Neuronal stem cell (in vitro differentiated cells): Measurements from ENCODE around the gene PTPRT.
A peak's percentile ranks its signal among the peaks of the same experiment; 100 is the strongest.
"Not testable (repeated sequence)": the region's sequence is repeated elsewhere in the genome, so short reads cannot be mapped to it uniquely, and the experiment has no call there.

ENCODE experiments used
- DNase-seq: peaks from one replicate; pipeline ENCODE4 v3.0.0-alpha.2; 2013; ENCODE audit warnings: low spot score
- H2AFZ ChIP-seq: one replicate; pipeline ENCODE4 v1.6.1; 2013; ENCODE audit warnings: mild to moderate bottlenecking, low read length, inconsistent platforms
- H2AK5ac ChIP-seq: 2 replicates; pipeline ENCODE4 v1.6.1; 2013; ENCODE audit warnings: low read depth, mild to moderate bottlenecking, inconsistent platforms, low read length, moderate library complexity, mixed read lengths
- H2BK120ac ChIP-seq: 2 replicates; pipeline ENCODE4 v1.6.1; 2013; ENCODE audit warnings: low read depth, mild to moderate bottlenecking, inconsistent platforms, low read length, moderate library complexity, mixed read lengths
- H2BK12ac ChIP-seq: one replicate; pipeline ENCODE4 v1.6.1; 2013; ENCODE audit warnings: low read length, inconsistent platforms
- H2BK15ac ChIP-seq: 2 replicates; pipeline ENCODE4 v1.6.1; 2013; ENCODE audit warnings: mild to moderate bottlenecking, low read length, inconsistent platforms, mixed read lengths
- H2BK5ac ChIP-seq: one replicate; pipeline ENCODE4 v1.6.1; 2013; ENCODE audit warnings: inconsistent platforms, mild to moderate bottlenecking, low read length, moderate library complexity
- H3K14ac ChIP-seq: one replicate; pipeline ENCODE4 v1.6.1; 2013; ENCODE audit warnings: low read length, inconsistent platforms
- H3K18ac ChIP-seq: 2 replicates; pipeline ENCODE4 v1.6.1; 2013; ENCODE audit warnings: low read length, inconsistent platforms
- H3K23ac ChIP-seq: 2 replicates; pipeline ENCODE4 v1.6.1; 2013; ENCODE audit warnings: low read depth, mild to moderate bottlenecking, mixed read lengths, low read length, inconsistent platforms; ENCODE audit not compliant: poor library complexity
- H3K27ac ChIP-seq: replicated peaks from 3 replicates; pipeline ENCODE4 v1.5.1; 2013; ENCODE audit warnings: low read length, inconsistent platforms
- H3K27me3 ChIP-seq, 3 experiments: 2 replicates each; pipeline ENCODE4 v1.6.1; 2013; ENCODE audit warnings: low read length in 3 of 3, mild to moderate bottlenecking in 2 of 3, inconsistent platforms in 1 of 3, low read depth in 1 of 3, mixed read lengths in 1 of 3, moderate library complexity in 1 of 3; ENCODE audit not compliant: control insufficient read depth in 3 of 3, insufficient read depth in 3 of 3
- H3K36me3 ChIP-seq, 2 donors: replicated peaks in 1 of 2; 2 replicates each; pipeline ENCODE4 v1.6.1; 2013; ENCODE audit warnings: low read length in 2 of 2; ENCODE audit not compliant: control insufficient read depth in 2 of 2, insufficient read depth in 2 of 2
- H3K4ac ChIP-seq: 2 replicates; pipeline ENCODE4 v1.6.1; 2013; ENCODE audit warnings: inconsistent platforms, mild to moderate bottlenecking, low read length, moderate library complexity
- H3K4me1 ChIP-seq, 2 donors: 1 replicate in 1 of 2; 2 replicates in 1 of 2; pipeline ENCODE4 v1.6.1; 2013; ENCODE audit warnings: low read length in 2 of 2, low read depth in 1 of 2; ENCODE audit not compliant: control insufficient read depth in 2 of 2, insufficient read depth in 1 of 2
- H3K4me2 ChIP-seq: one replicate; pipeline ENCODE4 v1.6.1; 2013; ENCODE audit warnings: mild to moderate bottlenecking, low read length, inconsistent platforms; ENCODE audit not compliant: insufficient read depth, poor library complexity, severe bottlenecking
- H3K4me3 ChIP-seq, 2 donors: 2 replicates each; pipeline ENCODE4 v1.5.1; 2013; ENCODE audit warnings: low read length in 2 of 2, mild to moderate bottlenecking in 2 of 2, inconsistent platforms in 1 of 2, moderate library complexity in 1 of 2
- H3K79me1 ChIP-seq: one replicate; pipeline ENCODE4 v1.6.1; 2013; ENCODE audit warnings: low read depth, mild to moderate bottlenecking, inconsistent platforms, low read length, moderate library complexity
- H3K9ac ChIP-seq: one replicate; pipeline ENCODE4 v1.6.1; 2013; ENCODE audit warnings: mild to moderate bottlenecking, low read depth, low read length, inconsistent platforms; ENCODE audit not compliant: poor library complexity
- H3K9me3 ChIP-seq, 2 donors: replicated peaks in 1 of 2; 2 replicates each; pipeline versions ENCODE3 to v1.6.1; 2013; ENCODE audit warnings: low read length in 2 of 2, mild to moderate bottlenecking in 2 of 2, inconsistent platforms in 1 of 2, low read depth in 1 of 2, mixed read lengths in 1 of 2, moderate library complexity in 1 of 2; ENCODE audit not compliant: control insufficient read depth in 2 of 2, insufficient read depth in 1 of 2
- H4K8ac ChIP-seq: one replicate; pipeline ENCODE4 v1.6.1; 2013; ENCODE audit warnings: low read depth, mild to moderate bottlenecking, inconsistent platforms, low read length, moderate library complexity
- H4K91ac ChIP-seq: one replicate; pipeline ENCODE4 v1.6.1; 2013; ENCODE audit warnings: low read length, low read depth, mild to moderate bottlenecking, inconsistent platforms; ENCODE audit not compliant: poor library complexity
- WGBS, 2 donors: extraction: QIAGEN DNeasy Blood & Tissue Kit; methylation state at CpG; one replicate each; pipeline ENCODE4 v1.1.7; 2013; ENCODE audit warnings: missing lambda C conversion rate in 2 of 2, mixed read lengths in 1 of 2; ENCODE audit not compliant: insufficient read length in 2 of 2, insufficient replicate concordance in 1 of 2; ENCODE audit errors: extremely low coverage in 2 of 2; 5-methylcytosine and 5-hydroxymethylcytosine counted together

PTPRT gene

GRCh38 chr20:42206557-42206956, 983.1 kb downstream of the PTPRT start:
- H3K36me3 ChIP-seq, H3K23ac ChIP-seq, H3K14ac ChIP-seq, H3K27me3 ChIP-seq, H2BK12ac ChIP-seq, H2BK120ac ChIP-seq, H2AFZ ChIP-seq, H3K27ac ChIP-seq, H2BK15ac ChIP-seq, H3K18ac ChIP-seq, H2BK5ac ChIP-seq, H4K8ac ChIP-seq, H3K4ac ChIP-seq, H3K9ac ChIP-seq, H3K9me3 ChIP-seq, H3K4me3 ChIP-seq, H3K4me1 ChIP-seq, H2AK5ac ChIP-seq, H3K79me1 ChIP-seq, H4K91ac ChIP-seq, DNase-seq, H3K4me2 ChIP-seq: not testable (repeated sequence)
- no CpG with 5 or more reads among the region's 15 CpGs for WGBS, 2 donors

GRCh38 chr20:42204109-42204660, 985.5 kb downstream of the PTPRT start:
- Histone ChIP-seq H4K8ac (no peak overlapping the region), H3K23ac (no peak overlapping the region), H3K27ac (no peak overlapping the region), H2AK5ac (no peak overlapping the region), H2AFZ (no peak overlapping the region), H3K9me3 (no peaks in the 10 kb centered on the region), H2BK120ac (no peak overlapping the region), H3K4ac (no peak overlapping the region), H3K4me1 (no peaks in the 10 kb centered on the region), H2BK15ac (no peak overlapping the region), H4K91ac (no peak overlapping the region), H3K27me3 (no peaks in the 10 kb centered on the region), H3K14ac (no peak overlapping the region), H3K9ac (no peak overlapping the region), H3K4me3 (no peak overlapping the region), H3K4me2 (no peak overlapping the region), H2BK12ac (no peak overlapping the region), H3K36me3 (no peaks in the 10 kb centered on the region), H3K79me1 (no peaks in the 10 kb centered on the region), H3K18ac (no peak overlapping the region), H2BK5ac (no peak overlapping the region)
- WGBS, 2 donors, result no CpG with 5 or more reads among the region's 9 CpGs
- peak; percentile 20 for DNase-seq

- Histone ChIP-seq H2BK15ac (no peak overlapping the region), H3K4me3 (no peak overlapping the region), H2BK120ac (no peak overlapping the region), H3K79me1 (no peaks in the 10 kb centered on the region), H2AFZ (no peak overlapping the region), H3K9ac (no peak overlapping the region), H3K9me3 (no peaks in the 10 kb centered on the region), H4K91ac (no peak overlapping the region), H3K27ac (no peak overlapping the region), H3K27me3 (no peaks in the 10 kb centered on the region), H2AK5ac (no peak overlapping the region), H3K18ac (no peak overlapping the region), H2BK5ac (no peak overlapping the region), H3K4me1 (no peaks in the 10 kb centered on the region), H4K8ac (no peak overlapping the region), H3K23ac (no peak overlapping the region), H3K4ac (no peak overlapping the region), H2BK12ac (no peak overlapping the region), H3K14ac (no peak overlapping the region), H3K36me3 (no peaks in the 10 kb centered on the region), H3K4me2 (no peak overlapping the region)
- no peak for DNase-seq
These were observed 992.1 kb downstream of the PTPRT start for GRCh38 chr20:42197599-42197998.

GRCh38 chr20:42193119-42193518, 996.6 kb downstream of the PTPRT start:
- H3K9ac ChIP-seq, result no peak overlapping the region
- H2BK120ac ChIP-seq, result no peak overlapping the region
- no peak overlapping the region for H3K4me3 ChIP-seq
- no peaks in the 10 kb centered on the region for H3K27me3 ChIP-seq
- no peak for DNase-seq
- no peak overlapping the region for H3K4ac ChIP-seq
- no peak overlapping the region for H2AFZ ChIP-seq
- no CpG with 5 or more reads among the region's 2 CpGs for WGBS, 2 donors
- no peak overlapping the region for H4K8ac ChIP-seq
- H3K23ac ChIP-seq, result no peak overlapping the region
- no peaks in the 10 kb centered on the region for H3K36me3 ChIP-seq
- H3K18ac ChIP-seq, result no peak overlapping the region
- no peak overlapping the region for H3K14ac ChIP-seq
- H4K91ac ChIP-seq, result no peak overlapping the region
- H3K4me1 ChIP-seq, result peaks cover 0 to 1% of the 10 kb centered on the region in 2 donors
- H3K9me3 ChIP-seq, result no peaks in the 10 kb centered on the region
- no peaks in the 10 kb centered on the region for H3K79me1 ChIP-seq
- no peak overlapping the region for H3K27ac ChIP-seq
- no peak overlapping the region for H2BK5ac ChIP-seq
- H2AK5ac ChIP-seq, result no peak overlapping the region
- no peak overlapping the region for H2BK12ac ChIP-seq
- H2BK15ac ChIP-seq, result no peak overlapping the region
- no peak overlapping the region for H3K4me2 ChIP-seq
